ENCODE measurements around the gene RASAL1.

RASAL1 gene

GRCh38 chr12:113072136-113072535 is 63.4 kb downstream of the RASAL1 start:
- no peak for DNase-seq (ENCODE audit: low read depth in 2 of 2)

DNA sequence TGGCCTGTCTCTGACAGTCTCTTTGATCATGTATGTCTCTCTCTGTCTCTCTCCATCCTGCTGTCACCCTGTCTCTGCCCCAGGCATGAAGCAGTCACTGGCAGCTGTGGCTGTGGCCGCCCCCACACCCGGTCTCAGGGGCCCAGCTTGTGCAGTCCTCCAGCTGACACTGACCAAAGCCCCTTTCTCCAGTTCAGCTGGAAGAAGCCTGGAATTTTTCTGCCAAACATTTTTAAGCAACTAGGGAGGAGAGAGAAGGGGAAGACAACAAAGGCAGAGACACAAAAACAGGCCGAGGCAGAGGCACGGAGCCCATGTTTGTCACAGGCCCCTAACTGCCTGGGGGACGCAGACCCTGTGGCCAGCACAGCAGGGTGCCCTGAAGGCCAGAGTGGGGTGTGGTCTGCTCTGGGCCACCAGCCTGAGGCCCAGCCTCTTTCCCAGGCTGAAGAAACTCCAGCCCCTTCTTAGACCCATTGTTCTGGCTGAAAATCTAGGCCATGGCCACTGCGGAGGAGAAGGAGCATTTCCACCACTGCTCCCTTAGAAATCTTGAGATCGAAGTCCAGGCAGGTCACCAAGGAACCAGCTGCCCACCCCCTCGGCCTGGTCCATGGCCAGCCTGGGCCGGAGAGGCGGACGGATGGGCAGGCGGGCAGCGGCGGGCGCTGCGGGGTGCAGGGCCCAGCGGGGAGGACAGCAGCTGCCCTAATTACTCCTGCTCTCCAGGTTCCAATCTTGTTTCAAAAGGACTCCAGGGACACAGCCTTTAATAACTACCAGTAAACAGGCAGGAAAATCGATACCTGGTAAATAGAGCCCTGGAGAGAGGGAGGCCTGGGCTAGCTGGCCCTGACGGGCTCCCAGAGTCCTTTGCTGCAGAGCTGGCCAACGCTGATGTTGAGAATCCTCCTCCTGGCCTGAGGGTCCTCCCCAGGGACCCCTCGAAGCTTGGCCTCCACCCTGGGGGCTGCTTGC is 64.1 kb downstream of the RASAL1 start:
- no peak for DNase-seq (ENCODE audit: low read depth in 2 of 2)

GRCh38 chr12:113070117-113070906 is 65.2 kb downstream of the RASAL1 start:
- DNase-seq (ENCODE audit: low read depth in 2 of 2), result no peak

GRCh38 chr12:113069751-113070116 is 65.8 kb downstream of the RASAL1 start:
- no peak for DNase-seq (ENCODE audit: low read depth in 2 of 2)

GRCh38 chr12:113069149-113069548 is 66.4 kb downstream of the RASAL1 start:
- no peak for DNase-seq (ENCODE audit: low read depth in 2 of 2)

DNA sequence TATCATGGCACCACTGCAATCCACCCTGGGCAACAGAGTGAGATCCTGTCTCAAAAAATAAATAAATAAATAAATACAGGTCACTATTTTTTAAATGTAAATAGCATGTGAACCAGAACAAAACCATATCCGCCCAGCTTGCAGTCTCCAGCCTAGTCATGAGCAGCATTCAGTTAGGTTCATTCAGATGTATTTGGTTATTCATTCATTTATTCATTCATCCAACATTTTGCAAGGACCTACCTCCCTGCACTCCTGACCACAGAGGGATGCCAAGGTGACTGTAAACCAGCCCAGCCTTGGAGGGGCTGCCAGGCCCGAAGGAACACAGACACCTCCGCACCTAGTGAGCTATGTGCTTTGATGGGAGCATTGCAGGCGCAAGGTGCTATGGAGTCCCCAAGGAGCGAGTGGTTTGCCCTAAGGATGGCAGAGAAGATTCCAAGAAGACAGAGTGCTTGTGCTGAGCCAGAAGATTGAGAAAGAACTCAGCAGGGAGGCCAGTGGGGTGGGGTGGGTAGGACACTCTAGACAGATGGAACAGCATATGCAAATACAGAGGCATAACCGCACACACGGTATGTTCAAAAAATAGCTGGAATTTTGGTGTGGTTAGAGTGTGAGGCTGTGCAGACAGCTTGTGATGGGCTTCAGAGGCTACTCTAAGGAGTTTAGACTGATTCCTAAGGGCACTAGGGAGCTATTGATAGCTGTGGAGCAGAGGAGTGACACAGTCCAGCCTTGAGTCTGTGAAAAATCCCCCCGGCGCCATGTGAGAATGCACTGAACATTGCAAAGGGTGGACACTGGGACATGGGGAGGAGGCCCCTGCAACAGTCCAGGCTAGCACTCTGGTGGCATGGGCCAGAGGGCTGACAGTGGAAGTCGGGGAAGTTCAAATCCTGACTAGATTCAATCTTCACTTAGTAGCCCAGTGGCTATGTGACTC is 67.3 kb downstream of the RASAL1 start:
- no peak for DNase-seq (ENCODE audit: low read depth in 2 of 2)

- no peak for DNase-seq (ENCODE audit: low read depth in 2 of 2)
Measured at GRCh38 chr12:113066813-113067400, 68.7 kb downstream of the RASAL1 start.

DNA sequence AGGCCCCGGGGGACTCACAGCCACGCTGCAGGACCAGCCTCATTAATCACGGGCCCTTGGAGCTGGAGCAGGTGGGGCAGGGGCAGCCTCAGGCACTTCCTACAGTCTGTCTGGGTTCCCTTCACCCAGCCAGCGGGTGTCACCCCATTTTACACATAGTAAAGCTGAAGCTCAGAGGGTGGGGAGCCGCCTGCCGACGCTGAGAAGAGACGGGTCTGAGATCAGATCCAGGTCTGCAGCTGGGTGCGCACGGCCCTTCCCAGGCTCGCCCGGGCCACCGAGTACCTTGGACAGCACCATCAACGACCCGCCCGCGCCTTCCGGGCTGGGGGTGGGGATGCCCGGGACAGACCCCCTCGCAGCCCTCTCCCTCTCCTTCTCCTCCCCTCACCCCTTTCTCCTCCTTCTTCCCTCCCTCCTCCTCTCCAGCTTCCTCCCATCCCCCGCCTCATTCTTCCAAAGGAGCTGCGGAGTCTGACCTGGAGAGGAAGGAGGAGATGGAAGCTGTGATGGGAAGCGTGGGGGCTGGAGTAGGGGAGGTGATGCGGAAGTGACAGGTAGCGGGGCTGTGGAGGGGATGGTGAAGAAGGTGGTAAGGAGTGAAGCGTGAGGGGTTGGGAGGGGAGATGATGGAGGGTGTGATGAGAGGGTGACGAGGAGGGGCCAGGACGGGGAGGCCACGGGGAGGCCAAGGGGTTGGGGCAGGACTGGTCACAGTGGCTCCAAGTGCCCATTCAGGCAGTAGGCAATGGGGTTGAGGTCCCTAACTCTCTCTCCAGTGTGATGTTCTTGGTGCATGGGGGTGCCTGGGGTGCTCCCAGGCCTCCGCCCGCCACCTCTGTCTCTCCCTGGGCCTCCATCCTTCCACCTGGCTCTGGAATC is 70.2 kb downstream of the RASAL1 start:
- no peak for DNase-seq (ENCODE audit: low read depth in 2 of 2)

GRCh38 chr12:113064395-113065125 is 71.0 kb downstream of the RASAL1 start:
- no peak for DNase-seq (ENCODE audit: low read depth in 2 of 2)

- no peak for DNase-seq (ENCODE audit: low read depth in 2 of 2)
Measured at GRCh38 chr12:113063396-113064350, 71.9 kb downstream of the RASAL1 start.

- no peak for DNase-seq (ENCODE audit: low read depth in 2 of 2)
Measured at GRCh38 chr12:113062502-113063395, 72.8 kb downstream of the RASAL1 start.

- DNase-seq (ENCODE audit: low read depth in 2 of 2), result no peak
Measured at GRCh38 chr12:113061061-113061694, 74.4 kb downstream of the RASAL1 start.

DNA sequence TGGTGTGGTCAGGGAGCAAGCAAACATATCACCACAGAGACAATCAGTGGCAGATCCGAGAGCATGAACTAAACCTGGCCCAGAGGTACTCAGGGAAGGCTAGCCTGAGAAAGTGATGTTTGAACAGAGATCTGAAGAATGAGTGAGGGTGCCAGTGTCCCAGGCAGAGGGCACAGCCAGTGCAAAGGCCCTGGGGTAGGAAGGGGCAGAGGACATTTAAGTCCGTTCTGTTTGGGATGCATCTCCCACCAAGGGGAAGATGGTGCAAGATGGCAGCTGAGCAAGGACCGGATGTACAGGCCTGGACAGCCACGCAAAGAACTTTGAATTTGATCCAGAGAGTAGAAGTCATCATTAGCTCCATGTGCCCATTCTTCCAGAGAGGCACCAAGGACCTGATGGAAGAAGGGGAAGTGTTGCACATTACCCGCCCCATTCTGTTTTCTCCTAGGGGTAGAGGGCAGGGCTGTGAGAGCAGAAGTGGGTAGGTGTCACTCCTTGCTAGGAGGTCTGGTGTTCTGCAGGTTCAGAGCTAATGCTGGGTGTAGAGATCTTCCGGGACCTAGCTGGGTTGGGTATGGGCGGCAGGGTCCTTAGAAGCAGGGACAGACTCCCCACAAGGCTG is 75.1 kb downstream of the RASAL1 start:
- no peak for DNase-seq (ENCODE audit: low read depth in 2 of 2)

DNA sequence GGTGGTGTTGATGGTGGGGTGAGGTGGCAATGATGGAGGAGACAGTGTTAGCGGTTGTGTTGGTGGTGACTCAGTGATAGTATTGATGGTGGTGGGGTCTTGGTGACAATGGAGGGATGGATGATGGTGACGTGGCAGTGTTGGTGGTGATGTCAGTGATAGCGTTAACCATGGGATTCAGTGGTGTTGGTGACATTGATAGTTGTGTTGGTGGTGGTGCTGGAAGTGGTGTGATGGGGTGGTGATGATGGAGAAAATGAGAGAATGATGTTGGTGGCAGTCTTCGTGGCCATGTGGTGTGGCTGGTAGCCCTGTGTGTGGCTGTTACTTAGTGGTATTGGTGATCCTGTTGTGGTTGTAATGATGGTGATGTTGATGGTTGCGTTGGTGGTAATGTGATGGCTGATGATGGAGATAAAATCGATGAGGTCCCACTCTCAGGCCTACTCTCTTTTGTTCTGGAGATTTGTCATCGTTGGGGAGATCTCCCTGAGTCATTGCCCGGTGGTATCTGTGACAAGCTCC is 76.4 kb downstream of the RASAL1 start:
- no peak for DNase-seq (ENCODE audit: low read depth in 2 of 2)

- DNase-seq (ENCODE audit: low read depth in 2 of 2), result no peak
Measured at GRCh38 chr12:113058553-113058952, 77.0 kb downstream of the RASAL1 start.

Data from fibroblast of skin of left quadriceps (primary cell).